Measurements from ENCODE around the gene VSTM2L.
"Not testable (repeated sequence)": the region's sequence is repeated elsewhere in the genome, so short reads cannot be mapped to it uniquely, and the experiment has no call there.

VSTM2L gene

GRCh38 chr20:37902504-37903313 is at the start of gene VSTM2L:
VSTM2L (plus strand) TSS chr20:37903127; CDS start chr20:37903351, 224 bp downstream.
- peak; percentile 35 for DNase-seq (ENCODE audit: low spot score)

GRCh38 chr20:37853823-37854375 is 49.0 kb upstream of the VSTM2L start:
- no peak for DNase-seq (ENCODE audit: low spot score)

- DNase-seq (ENCODE audit: low spot score), result not testable (repeated sequence)
Observed at GRCh38 chr20:37856034-37856433, 46.9 kb upstream of the VSTM2L start.

GRCh38 chr20:37856932-37857660 is 45.8 kb upstream of the VSTM2L start:
- no peak for DNase-seq (ENCODE audit: low spot score)

GRCh38 chr20:37859406-37860171 is 43.3 kb upstream of the VSTM2L start:
- DNase-seq (ENCODE audit: low spot score), result no peak

GRCh38 chr20:37863289-37863688 is 39.6 kb upstream of the VSTM2L start:
- DNase-seq (ENCODE audit: low spot score), result no peak

GRCh38 chr20:37864298-37864697 is 38.6 kb upstream of the VSTM2L start:
- DNase-seq (ENCODE audit: low spot score), result no peak

GRCh38 chr20:37866051-37866450 is 36.9 kb upstream of the VSTM2L start:
- no peak for DNase-seq (ENCODE audit: low spot score)

GRCh38 chr20:37867289-37868195 is 35.4 kb upstream of the VSTM2L start:
- no peak for DNase-seq (ENCODE audit: low spot score)

GRCh38 chr20:37868851-37869333 is 34.0 kb upstream of the VSTM2L start:
- DNase-seq (ENCODE audit: low spot score), result no peak

GRCh38 chr20:37869334-37869861 is 33.5 kb upstream of the VSTM2L start:
- no peak for DNase-seq (ENCODE audit: low spot score)

GRCh38 chr20:37870294-37870693 is 32.6 kb upstream of the VSTM2L start:
- no peak for DNase-seq (ENCODE audit: low spot score)

GRCh38 chr20:37871751-37872150 is 31.2 kb upstream of the VSTM2L start:
- no peak for DNase-seq (ENCODE audit: low spot score)

- no peak for DNase-seq (ENCODE audit: low spot score)
Observed at GRCh38 chr20:37872161-37872560, 30.8 kb upstream of the VSTM2L start.

GRCh38 chr20:37873884-37874283 is 29.0 kb upstream of the VSTM2L start:
- no peak for DNase-seq (ENCODE audit: low spot score)

GRCh38 chr20:37875460-37876175 is 27.3 kb upstream of the VSTM2L start:
- no peak for DNase-seq (ENCODE audit: low spot score)

GRCh38 chr20:37876863-37877262 is 26.1 kb upstream of the VSTM2L start:
- no peak for DNase-seq (ENCODE audit: low spot score)

- no peak for DNase-seq (ENCODE audit: low spot score)
Observed at GRCh38 chr20:37877832-37878772, 24.8 kb upstream of the VSTM2L start.

Data from SW480 (cell line).